GM23338 (cell line): ENCODE results near the gene LEAP2. TPM values are rescaled to one million over a fixed set of nuclear protein-coding genes. Genes with fewer than 3 reads are reported as not detected.

Experiments used
- ATAC-seq: fragments of 200-7000 bp; cut with Tn5 transposase; 3 replicates; pipeline ENCODE4 v1.9.1; 2020
- DNase-seq: peaks from one replicate; pipeline ENCODE4 v3.0.0-alpha.2; 2015; ENCODE audit warnings: low spot score
- H2AFZ ChIP-seq: fragments of 200-600 bp; sonication (generic); 2 replicates; pipeline ENCODE4 v1.8.0; 2016; ENCODE audit warnings: antibody characterized with exemption, mild to moderate bottlenecking, moderate library complexity
- H3F3A ChIP-seq: fragments of 200-600 bp; sonication (generic); replicated peaks from 2 replicates; pipeline ENCODE4 v1.8.0; 2017; ENCODE audit warnings: antibody characterized with exemption, mixed run types, low read depth
- H3K27ac ChIP-seq: fragments of 200-600 bp; sonication (generic); 2 replicates; pipeline ENCODE4 v1.6.1; 2016; ENCODE audit warnings: low read depth
- H3K27me3 ChIP-seq: fragments of 200-600 bp; sonication (generic); 2 replicates; pipeline ENCODE4 v1.8.0; 2016; ENCODE audit warnings: mild to moderate bottlenecking, mixed run types, moderate library complexity; ENCODE audit not compliant: insufficient read depth
- H3K36me3 ChIP-seq: fragments of 200-600 bp; sonication (generic); 2 replicates; pipeline ENCODE4 v1.8.0; 2016; ENCODE audit warnings: mild to moderate bottlenecking; ENCODE audit not compliant: insufficient read depth
- H3K4me1 ChIP-seq: fragments of 200-600 bp; sonication (generic); 2 replicates; pipeline ENCODE4 v1.8.0; 2016; ENCODE audit warnings: mild to moderate bottlenecking, moderate library complexity; ENCODE audit not compliant: insufficient read depth
- H3K4me2 ChIP-seq: fragments of 200-600 bp; sonication (generic); 2 replicates; pipeline ENCODE4 v1.7.1; 2017; ENCODE audit warnings: mixed run types
- H3K4me3 ChIP-seq: fragments of 200-600 bp; sonication (generic); 2 replicates; pipeline ENCODE4 v1.6.1; 2016; ENCODE audit warnings: mixed run types
- H3K79me2 ChIP-seq: fragments of 200-600 bp; sonication (generic); replicated peaks from 2 replicates; pipeline ENCODE4 v1.8.0; 2017; ENCODE audit warnings: mild to moderate bottlenecking; ENCODE audit not compliant: insufficient read depth
- H3K9me2 ChIP-seq: fragments of 200-600 bp; sonication (generic); 2 replicates; pipeline ENCODE4 v1.8.0; 2017; ENCODE audit not compliant: insufficient read depth
- H4K20me1 ChIP-seq: fragments of 200-600 bp; sonication (generic); replicated peaks from 2 replicates; pipeline ENCODE4 v1.8.0; 2017; ENCODE audit warnings: mild to moderate bottlenecking; ENCODE audit not compliant: insufficient read depth
- H3K27ac Mint-ChIP-seq: 2 replicates; pipeline ENCODE4 v1.8.0; 2020; ENCODE audit warnings: inconsistent platforms, mild to moderate bottlenecking, moderate library complexity, mixed read lengths
- H3K27me3 Mint-ChIP-seq: 3 replicates; pipeline ENCODE4 v1.8.0; 2022; ENCODE audit warnings: low read depth, mild to moderate bottlenecking, moderate library complexity, mixed read lengths, inconsistent platforms; ENCODE audit not compliant: insufficient read depth, poor library complexity
- H3K36me3 Mint-ChIP-seq: 3 replicates; pipeline ENCODE4 v1.8.0; 2021; ENCODE audit warnings: low read depth, mild to moderate bottlenecking, inconsistent platforms, moderate library complexity, mixed read lengths
- H3K4me1 Mint-ChIP-seq: 3 replicates; pipeline ENCODE4 v1.8.0; 2020; ENCODE audit warnings: mild to moderate bottlenecking, inconsistent platforms, mixed read lengths
- H3K4me3 Mint-ChIP-seq: 3 replicates; pipeline ENCODE4 v1.8.0; 2021; ENCODE audit warnings: moderate library complexity, mild to moderate bottlenecking, inconsistent platforms, mixed read lengths
- H3K9me3 Mint-ChIP-seq: 3 replicates; pipeline ENCODE4 v1.8.0; 2020; ENCODE audit warnings: moderate library complexity, mild to moderate bottlenecking, inconsistent platforms, mixed read lengths
- ETS1 ChIP-seq: IDR thresholded peaks from 2 replicates; pipeline ENCODE4 v1.6.1; 2016; ENCODE audit warnings: antibody characterized with exemption
- EZH2 ChIP-seq: fragments of 200-600 bp; sonication (generic); IDR thresholded peaks from one replicate; pipeline ENCODE4 v1.8.0; 2017; ENCODE audit warnings: antibody characterized with exemption, mild to moderate bottlenecking, low read depth; ENCODE audit not compliant: unreplicated experiment
- EZH2phosphoT487 ChIP-seq: fragments of 200-600 bp; sonication (generic); IDR thresholded peaks from one replicate; pipeline ENCODE4 v1.8.1; 2018; ENCODE audit warnings: antibody characterized with exemption; ENCODE audit not compliant: unreplicated experiment
- JUNB ChIP-seq: IDR thresholded peaks from one replicate; pipeline ENCODE4 v1.6.1; 2016; ENCODE audit warnings: antibody characterized with exemption; ENCODE audit not compliant: unreplicated experiment
- ZNF331 ChIP-seq: fragments of 250-450 bp; sonication (Bioruptor Pico); IDR thresholded peaks from 2 replicates; pipeline ENCODE4 v1.5.0; 2020; ENCODE audit warnings: low read depth, mild to moderate bottlenecking, moderate library complexity
- polyA plus RNA-seq: library from polyadenylated mRNA; unstranded; fragments of >200 nt; fragmentation: Nextera tagmentation; extraction: Ambion mirVana; gene quantifications from 2 replicates; pipeline ENCODE4 v1.2.1, GENCODE V29; 2016
- total RNA-seq: library from RNA; depleted of rRNA; stranded (reverse); fragments of >200 nt; shearing (Covaris generic); gene quantifications from 2 replicates; pipeline ENCODE4 v1.2.3, GENCODE V29; 2014
- TF ChIP-seq, protein P1 (sequence below): fragments of 250-450 bp; sonication (Bioruptor Pico); IDR thresholded peaks from 2 replicates; pipeline ENCODE4 v1.5.0; 2020; ENCODE audit warnings: mild to moderate bottlenecking, moderate library complexity

LEAP2 gene
- total and polyA plus RNA-seq, 2 experiments from 2014 or later, result 1.5 to 1.8 TPM

DNA sequence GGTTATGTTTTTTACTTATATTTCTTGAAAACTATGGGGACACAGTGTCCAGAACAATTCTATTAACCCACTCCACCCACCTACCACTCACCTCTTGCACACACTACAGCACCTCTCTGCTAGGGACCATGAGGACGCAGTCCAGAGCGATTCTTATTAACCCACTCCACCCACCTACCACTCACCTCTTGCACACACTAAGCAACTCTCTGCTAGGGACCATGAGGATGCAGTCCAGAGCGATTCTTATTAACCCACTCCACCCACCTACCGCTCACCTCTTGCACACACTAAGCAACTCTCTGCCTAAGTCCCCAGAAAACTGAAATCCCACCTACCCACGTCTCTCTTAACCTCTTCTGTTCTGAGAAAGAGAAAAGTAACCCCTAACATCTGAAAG is 40.9 kb upstream of the LEAP2 start (continued):
- TF ChIP-seq ETS1, result no peak
- TF ChIP-seq, protein P1, sequence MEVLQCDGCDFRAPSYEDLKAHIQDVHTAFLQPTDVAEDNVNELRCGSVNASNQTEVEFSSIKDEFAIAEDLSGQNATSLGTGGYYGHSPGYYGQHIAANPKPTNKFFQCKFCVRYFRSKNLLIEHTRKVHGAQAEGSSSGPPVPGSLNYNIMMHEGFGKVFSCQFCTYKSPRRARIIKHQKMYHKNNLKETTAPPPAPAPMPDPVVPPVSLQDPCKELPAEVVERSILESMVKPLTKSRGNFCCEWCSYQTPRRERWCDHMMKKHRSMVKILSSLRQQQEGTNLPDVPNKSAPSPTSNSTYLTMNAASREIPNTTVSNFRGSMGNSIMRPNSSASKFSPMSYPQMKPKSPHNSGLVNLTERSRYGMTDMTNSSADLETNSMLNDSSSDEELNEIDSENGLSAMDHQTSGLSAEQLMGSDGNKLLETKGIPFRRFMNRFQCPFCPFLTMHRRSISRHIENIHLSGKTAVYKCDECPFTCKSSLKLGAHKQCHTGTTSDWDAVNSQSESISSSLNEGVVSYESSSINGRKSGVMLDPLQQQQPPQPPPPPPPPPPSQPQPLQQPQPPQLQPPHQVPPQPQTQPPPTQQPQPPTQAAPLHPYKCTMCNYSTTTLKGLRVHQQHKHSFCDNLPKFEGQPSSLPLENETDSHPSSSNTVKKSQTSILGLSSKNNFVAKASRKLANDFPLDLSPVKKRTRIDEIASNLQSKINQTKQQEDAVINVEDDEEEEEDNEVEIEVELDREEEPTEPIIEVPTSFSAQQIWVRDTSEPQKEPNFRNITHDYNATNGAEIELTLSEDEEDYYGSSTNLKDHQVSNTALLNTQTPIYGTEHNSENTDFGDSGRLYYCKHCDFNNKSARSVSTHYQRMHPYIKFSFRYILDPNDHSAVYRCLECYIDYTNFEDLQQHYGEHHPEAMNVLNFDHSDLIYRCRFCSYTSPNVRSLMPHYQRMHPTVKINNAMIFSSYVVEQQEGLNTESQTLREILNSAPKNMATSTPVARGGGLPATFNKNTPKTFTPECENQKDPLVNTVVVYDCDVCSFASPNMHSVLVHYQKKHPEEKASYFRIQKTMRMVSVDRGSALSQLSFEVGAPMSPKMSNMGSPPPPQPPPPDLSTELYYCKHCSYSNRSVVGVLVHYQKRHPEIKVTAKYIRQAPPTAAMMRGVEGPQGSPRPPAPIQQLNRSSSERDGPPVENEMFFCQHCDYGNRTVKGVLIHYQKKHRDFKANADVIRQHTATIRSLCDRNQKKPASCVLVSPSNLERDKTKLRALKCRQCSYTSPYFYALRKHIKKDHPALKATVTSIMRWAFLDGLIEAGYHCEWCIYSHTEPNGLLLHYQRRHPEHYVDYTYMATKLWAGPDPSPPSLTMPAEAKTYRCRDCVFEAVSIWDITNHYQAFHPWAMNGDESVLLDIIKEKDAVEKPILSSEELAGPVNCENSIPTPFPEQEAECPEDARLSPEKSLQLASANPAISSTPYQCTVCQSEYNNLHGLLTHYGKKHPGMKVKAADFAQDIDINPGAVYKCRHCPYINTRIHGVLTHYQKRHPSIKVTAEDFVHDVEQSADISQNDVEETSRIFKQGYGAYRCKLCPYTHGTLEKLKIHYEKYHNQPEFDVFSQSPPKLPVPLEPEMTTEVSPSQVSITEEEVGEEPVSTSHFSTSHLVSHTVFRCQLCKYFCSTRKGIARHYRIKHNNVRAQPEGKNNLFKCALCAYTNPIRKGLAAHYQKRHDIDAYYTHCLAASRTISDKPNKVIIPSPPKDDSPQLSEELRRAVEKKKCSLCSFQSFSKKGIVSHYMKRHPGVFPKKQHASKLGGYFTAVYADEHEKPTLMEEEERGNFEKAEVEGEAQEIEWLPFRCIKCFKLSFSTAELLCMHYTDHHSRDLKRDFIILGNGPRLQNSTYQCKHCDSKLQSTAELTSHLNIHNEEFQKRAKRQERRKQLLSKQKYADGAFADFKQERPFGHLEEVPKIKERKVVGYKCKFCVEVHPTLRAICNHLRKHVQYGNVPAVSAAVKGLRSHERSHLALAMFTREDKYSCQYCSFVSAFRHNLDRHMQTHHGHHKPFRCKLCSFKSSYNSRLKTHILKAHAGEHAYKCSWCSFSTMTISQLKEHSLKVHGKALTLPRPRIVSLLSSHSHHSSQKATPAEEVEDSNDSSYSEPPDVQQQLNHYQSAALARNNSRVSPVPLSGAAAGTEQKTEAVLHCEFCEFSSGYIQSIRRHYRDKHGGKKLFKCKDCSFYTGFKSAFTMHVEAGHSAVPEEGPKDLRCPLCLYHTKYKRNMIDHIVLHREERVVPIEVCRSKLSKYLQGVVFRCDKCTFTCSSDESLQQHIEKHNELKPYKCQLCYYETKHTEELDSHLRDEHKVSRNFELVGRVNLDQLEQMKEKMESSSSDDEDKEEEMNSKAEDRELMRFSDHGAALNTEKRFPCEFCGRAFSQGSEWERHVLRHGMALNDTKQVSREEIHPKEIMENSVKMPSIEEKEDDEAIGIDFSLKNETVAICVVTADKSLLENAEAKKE (CRISPR knock-in tag), result no peak
- TF ChIP-seq JUNB, result no peak
- TF ChIP-seq EZH2phosphoT487, result no peak
- TF ChIP-seq ZNF331 (CRISPR knock-in tag), result no peak

DNA sequence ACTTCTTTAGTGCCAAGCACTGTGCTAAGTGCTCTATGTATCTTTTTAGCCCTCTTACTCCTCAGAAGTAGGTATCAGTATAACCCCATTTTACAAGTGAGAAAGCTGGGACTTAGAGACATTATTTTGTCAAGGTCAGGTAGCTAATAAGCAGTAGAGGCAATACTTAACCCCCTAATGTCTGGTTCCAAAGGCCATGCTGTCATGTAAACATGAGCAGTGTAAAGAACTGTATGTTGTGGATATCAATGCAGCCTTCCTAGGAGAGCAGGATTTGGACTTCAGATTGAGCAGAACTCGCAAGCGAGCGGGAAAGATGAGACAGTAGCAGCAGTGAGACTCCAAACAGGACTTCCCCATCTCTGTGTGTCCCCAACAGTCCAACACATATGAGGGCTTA is 39.4 kb upstream of the LEAP2 start:
- Histone ChIP-seq H4K20me1 (no peaks in the 10 kb centered on the region), H3K4me2 (no peak overlapping the region), H3K4me3 (no peak overlapping the region), H3K9me2 (no peaks in the 10 kb centered on the region), H3K4me1 (no peaks in the 10 kb centered on the region), H3K79me2 (no peaks in the 10 kb centered on the region), H3K27ac (no peak overlapping the region), H3F3A (0 out of 2 replicates have a peak, but pooled peaks cover 4% of the 10 kb centered on the region), H3K36me3 (no peaks in the 10 kb centered on the region), H3K27me3 (peaks cover 41% of the 10 kb centered on the region), H2AFZ (no peak overlapping the region)
- peaks cover 26% of the 10 kb centered on the region for H3K27me3 Mint-ChIP-seq
- H3K27ac Mint-ChIP-seq, result no peak overlapping the region
- no peak for DNase-seq
- H3K36me3 Mint-ChIP-seq, result no peaks in the 10 kb centered on the region; the same call in 2 of the 3 replicates
- H3K9me3 Mint-ChIP-seq, result no peaks in the 10 kb centered on the region
- no peak for ATAC-seq
- H3K4me1 Mint-ChIP-seq, result peaks cover 4% of the 10 kb centered on the region
- no peak overlapping the region for H3K4me3 Mint-ChIP-seq
- TF ChIP-seq, protein P1 (CRISPR knock-in tag), result no peak
- no peak for TF ChIP-seq ETS1
- TF ChIP-seq EZH2phosphoT487, result no peak
- TF ChIP-seq EZH2, result no peak
